Measurements from ENCODE around the gene XPNPEP1. TPM values are rescaled to one million over a fixed set of nuclear protein-coding genes. Genes with fewer than 3 reads are reported as not detected.

The XPNPEP1 gene
- total and polyA plus RNA-seq, 4 donors, result 28.4 to 68.9 (median 43.2) TPM

DNA sequence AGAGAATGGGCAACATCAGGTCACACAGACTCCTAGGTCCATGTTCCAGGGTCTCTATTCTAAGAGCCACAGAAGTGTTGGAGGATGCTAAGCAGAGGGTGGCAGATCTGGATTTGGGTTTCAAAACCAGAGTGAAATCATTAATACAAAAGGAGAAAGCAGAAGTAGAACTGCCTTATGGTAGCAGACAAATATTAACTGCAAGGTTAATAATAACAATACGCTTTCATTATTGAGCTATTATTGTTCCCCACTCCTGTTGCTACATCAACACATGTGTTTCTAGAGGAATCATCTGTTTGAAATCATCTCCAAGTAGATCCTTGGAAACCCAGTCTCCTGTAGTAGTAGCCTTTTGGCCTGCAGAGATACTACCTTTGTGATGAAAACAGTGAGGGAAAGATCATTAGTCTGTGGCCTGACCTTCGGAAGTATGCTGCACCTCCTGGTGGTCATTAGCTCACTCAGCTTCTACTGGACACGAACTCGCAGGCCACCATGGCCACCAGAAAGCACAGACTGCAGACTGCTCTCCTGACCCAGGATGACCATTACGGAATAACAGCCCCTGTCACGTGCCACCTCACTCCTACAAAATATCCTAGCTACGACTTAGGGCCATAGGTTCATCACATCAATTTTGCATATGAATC lies 84.6 kb downstream of the XPNPEP1 start:
- Histone ChIP-seq H3K9me3 (ENCODE audit: control insufficient read depth, low read length) (no peaks in the 10 kb centered on the region), H3K27me3 (ENCODE audit: control insufficient read depth in 1 of 2, insufficient read depth in 2 of 2, low read length in 1 of 2) (no peaks in the 10 kb centered on the region), H3K27ac (ENCODE audit: low read depth in 1 of 2, low read length in 2 of 2) (no peak overlapping the region), H3K36me3 (ENCODE audit: control insufficient read depth in 1 of 2, insufficient read depth in 2 of 2, low read length in 1 of 2) (no peaks in the 10 kb centered on the region), H3K4me1 (ENCODE audit: control insufficient read depth in 1 of 2, insufficient read depth in 2 of 2, low read length in 2 of 2) (no peaks in the 10 kb centered on the region), H3K4me3 (ENCODE audit: low read length in 2 of 2) (no peak overlapping the region)
- ATAC-seq (ENCODE audit: low FRiP score), result no peak
- 90 to 93% methylated on average over 7 of the region's 7 CpGs for WGBS, 2 donors
- intact Hi-C loops (cut with DNase I), result no loop called here
- DNase-seq, result no peak

DNA sequence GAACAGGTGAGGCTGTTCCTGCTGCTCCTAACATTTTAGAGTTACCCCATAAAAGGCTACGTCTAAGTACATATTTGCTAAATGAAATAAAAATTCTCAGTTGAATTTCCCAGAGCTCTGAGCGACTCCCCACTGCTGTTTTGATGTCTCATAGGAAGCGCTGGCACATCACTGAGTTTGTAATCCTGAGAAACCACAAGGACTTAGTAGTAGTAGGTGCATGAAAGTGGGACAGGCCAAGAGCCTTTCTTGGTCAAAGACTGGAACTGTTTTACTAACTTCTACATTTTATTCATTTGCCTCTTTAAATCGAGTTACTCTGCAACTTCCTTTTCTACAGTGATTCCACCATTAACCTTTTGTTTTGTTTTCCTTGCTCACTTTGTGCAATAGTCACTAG lies 85.9 kb downstream of the XPNPEP1 start:
- H3K4me3 ChIP-seq (ENCODE audit: low read length in 2 of 2), result no peak overlapping the region
- no peaks in the 10 kb centered on the region for H3K4me1 ChIP-seq (ENCODE audit: control insufficient read depth in 1 of 2, insufficient read depth in 2 of 2, low read length in 2 of 2)
- no peaks in the 10 kb centered on the region for H3K9me3 ChIP-seq (ENCODE audit: control insufficient read depth, low read length)
- 78 to 81% methylated on average over 4 of the region's 4 CpGs for WGBS, 2 donors
- intact Hi-C loops (cut with DNase I), result no loop called here
- no peaks in the 10 kb centered on the region for H3K36me3 ChIP-seq (ENCODE audit: control insufficient read depth in 1 of 2, insufficient read depth in 2 of 2, low read length in 1 of 2)
- no peaks in the 10 kb centered on the region for H3K27me3 ChIP-seq (ENCODE audit: control insufficient read depth in 1 of 2, insufficient read depth in 2 of 2, low read length in 1 of 2)
- ATAC-seq (ENCODE audit: low FRiP score) (no peak), DNase-seq (no peak)
- no peak overlapping the region for H3K27ac ChIP-seq (ENCODE audit: low read depth in 1 of 2, low read length in 2 of 2)

DNA sequence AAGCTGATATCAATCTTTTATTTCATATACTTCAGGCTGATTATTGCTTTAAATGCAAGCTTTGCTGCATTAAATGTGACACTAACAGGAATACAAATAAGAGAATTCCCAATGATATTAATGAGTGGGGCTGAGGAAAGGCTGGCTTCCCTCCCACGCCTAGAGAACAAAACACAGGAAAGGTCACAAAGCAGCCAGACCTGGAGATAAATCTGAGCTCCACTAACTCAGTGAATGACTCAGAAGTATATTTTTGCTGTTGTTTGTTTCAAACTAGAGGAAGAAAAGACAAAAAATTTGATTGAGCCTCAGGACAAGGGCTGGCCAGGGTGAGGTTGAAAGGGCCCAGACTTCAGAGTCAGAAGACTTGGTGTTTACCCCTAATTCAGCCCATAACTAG lies 88.1 kb downstream of the XPNPEP1 start:
- WGBS, 2 donors, result 33 to 39% methylated on average over 1 of the region's 1 CpG
- no peak for DNase-seq
- intact Hi-C loops (cut with DNase I), result no loop called here
- Histone ChIP-seq H3K4me3 (ENCODE audit: low read length in 2 of 2) (no peak overlapping the region), H3K27ac (ENCODE audit: low read depth in 1 of 2, low read length in 2 of 2) (no peak overlapping the region), H3K36me3 (ENCODE audit: control insufficient read depth in 1 of 2, insufficient read depth in 2 of 2, low read length in 1 of 2) (no peaks in the 10 kb centered on the region), H3K9me3 (ENCODE audit: control insufficient read depth, low read length) (no peaks in the 10 kb centered on the region), H3K27me3 (ENCODE audit: control insufficient read depth in 1 of 2, insufficient read depth in 2 of 2, low read length in 1 of 2) (no peaks in the 10 kb centered on the region), H3K4me1 (ENCODE audit: control insufficient read depth in 1 of 2, insufficient read depth in 2 of 2, low read length in 2 of 2) (no peaks in the 10 kb centered on the region)
- ATAC-seq (ENCODE audit: low FRiP score), result no peak

DNA sequence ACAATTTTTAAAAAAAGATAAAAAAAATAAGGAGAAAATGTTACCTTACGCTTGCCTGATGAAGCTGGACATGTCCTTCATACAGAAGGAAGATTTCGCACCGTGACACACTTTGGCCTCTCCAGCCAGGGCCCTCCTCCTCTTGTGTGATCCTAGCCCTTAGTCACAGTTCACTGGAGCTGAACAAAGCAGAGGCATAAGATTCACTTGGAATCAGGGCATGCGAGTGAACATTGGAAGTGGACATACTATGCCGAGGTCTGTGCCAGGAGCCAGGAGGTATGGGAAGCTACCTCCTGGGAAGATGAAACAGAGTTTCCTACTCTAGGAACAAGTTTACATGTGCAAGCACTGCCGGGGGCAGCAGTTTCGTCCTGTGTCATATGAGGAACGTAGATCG lies 91.5 kb downstream of the XPNPEP1 start:
- WGBS, 2 donors, result 93% methylated on average over 9 of the region's 9 CpGs
- H3K4me3 ChIP-seq (ENCODE audit: low read length in 2 of 2), result no peak overlapping the region
- no peaks in the 10 kb centered on the region for H3K27me3 ChIP-seq (ENCODE audit: control insufficient read depth in 1 of 2, insufficient read depth in 2 of 2, low read length in 1 of 2)
- intact Hi-C loops (cut with DNase I), result no loop called here
- H3K4me1 ChIP-seq (ENCODE audit: control insufficient read depth in 1 of 2, insufficient read depth in 2 of 2, low read length in 2 of 2), result no peaks in the 10 kb centered on the region
- DNase-seq (no peak), ATAC-seq (ENCODE audit: low FRiP score) (no peak)
- no peaks in the 10 kb centered on the region for H3K36me3 ChIP-seq (ENCODE audit: control insufficient read depth in 1 of 2, insufficient read depth in 2 of 2, low read length in 1 of 2)
- H3K27ac ChIP-seq (ENCODE audit: low read depth in 1 of 2, low read length in 2 of 2), result no peak overlapping the region
- H3K9me3 ChIP-seq (ENCODE audit: control insufficient read depth, low read length), result no peaks in the 10 kb centered on the region

DNA sequence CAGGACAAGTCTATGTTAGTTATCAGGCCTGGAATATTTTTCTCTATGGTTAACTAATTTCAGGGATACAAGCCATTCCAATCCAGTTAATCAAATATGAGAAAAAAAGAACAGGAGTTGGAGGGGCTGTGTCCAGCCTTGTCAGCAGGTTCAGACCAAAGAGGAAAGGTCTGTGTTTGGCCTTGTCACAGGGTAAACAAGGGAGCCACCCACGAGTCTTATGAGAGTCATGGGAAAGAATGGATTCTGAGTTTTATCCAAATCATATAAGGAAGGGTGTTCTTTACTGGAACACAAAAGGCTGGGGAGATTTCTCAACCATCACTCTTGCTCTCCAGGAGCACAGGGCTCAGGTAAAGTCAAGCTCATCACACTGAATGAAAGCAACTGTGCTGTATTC lies 99.1 kb downstream of the XPNPEP1 start:
- intact Hi-C loops (cut with DNase I), result no loop called here
- Histone ChIP-seq H3K9me3 (ENCODE audit: control insufficient read depth, low read length) (no peaks in the 10 kb centered on the region), H3K27me3 (ENCODE audit: control insufficient read depth in 1 of 2, insufficient read depth in 2 of 2, low read length in 1 of 2) (no peaks in the 10 kb centered on the region), H3K36me3 (ENCODE audit: control insufficient read depth in 1 of 2, insufficient read depth in 2 of 2, low read length in 1 of 2) (no peaks in the 10 kb centered on the region), H3K27ac (ENCODE audit: low read depth in 1 of 2, low read length in 2 of 2) (no peak overlapping the region), H3K4me3 (ENCODE audit: low read length in 2 of 2) (no peak overlapping the region), H3K4me1 (ENCODE audit: control insufficient read depth in 1 of 2, insufficient read depth in 2 of 2, low read length in 2 of 2) (no peaks in the 10 kb centered on the region)
- ATAC-seq (ENCODE audit: low FRiP score) (no peak), DNase-seq (no peak)
- WGBS, 2 donors, result 29 to 32% methylated on average over 1 of the region's 1 CpG

DNA sequence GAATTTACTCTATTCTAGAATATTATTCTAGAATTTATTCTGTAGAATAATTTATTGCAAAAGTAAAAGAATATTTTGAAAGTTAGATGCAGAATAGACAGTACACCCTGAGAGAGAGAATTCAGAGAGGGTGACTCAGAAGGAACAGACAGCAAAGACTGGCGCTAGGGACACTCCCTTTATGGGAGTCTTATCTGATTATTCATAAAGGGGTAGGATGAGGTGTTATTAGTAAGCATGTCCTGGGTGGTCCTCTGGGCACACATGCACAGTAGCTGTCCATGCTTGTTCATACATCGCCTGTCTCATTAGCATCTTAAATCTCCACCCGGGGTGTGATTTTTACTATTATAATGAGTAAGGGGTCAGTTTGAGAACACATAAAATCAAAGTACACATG lies 100.1 kb downstream of the XPNPEP1 start:
- 86 to 87% methylated on average over 3 of the region's 3 CpGs for WGBS, 2 donors
- DNase-seq, result no peak
- H3K4me1 ChIP-seq (ENCODE audit: control insufficient read depth in 1 of 2, insufficient read depth in 2 of 2, low read length in 2 of 2), result no peaks in the 10 kb centered on the region
- intact Hi-C loops (cut with DNase I), result no loop called here
- H3K27ac ChIP-seq (ENCODE audit: low read depth in 1 of 2, low read length in 2 of 2), result no peak overlapping the region
- no peak overlapping the region for H3K4me3 ChIP-seq (ENCODE audit: low read length in 2 of 2)
- no peaks in the 10 kb centered on the region for H3K9me3 ChIP-seq (ENCODE audit: control insufficient read depth, low read length)
- ATAC-seq (ENCODE audit: low FRiP score), result no peak
- H3K27me3 ChIP-seq (ENCODE audit: control insufficient read depth in 1 of 2, insufficient read depth in 2 of 2, low read length in 1 of 2), result no peaks in the 10 kb centered on the region
- H3K36me3 ChIP-seq (ENCODE audit: control insufficient read depth in 1 of 2, insufficient read depth in 2 of 2, low read length in 1 of 2), result no peaks in the 10 kb centered on the region

DNA sequence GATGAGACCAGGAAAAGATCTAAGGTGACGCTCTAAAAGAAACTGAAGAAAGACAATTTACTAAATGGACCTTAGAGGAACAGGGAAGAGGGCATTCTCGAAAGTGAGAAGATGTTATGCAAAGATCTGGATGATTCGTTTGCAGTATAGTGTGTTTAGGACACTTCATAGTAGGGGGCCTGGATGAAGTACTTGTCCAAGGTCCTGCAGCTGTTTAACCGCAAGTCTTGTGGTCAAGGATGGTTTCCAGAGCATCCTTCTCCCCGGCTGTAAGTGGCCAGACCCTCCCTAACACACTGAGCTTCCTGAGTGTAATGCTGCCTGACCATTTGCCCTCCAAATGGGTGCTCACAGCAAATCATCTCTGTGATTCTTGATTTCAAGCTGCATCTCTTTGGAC lies 101.6 kb downstream of the XPNPEP1 start:
- H3K9me3 ChIP-seq (ENCODE audit: control insufficient read depth, low read length), result no peaks in the 10 kb centered on the region
- H3K4me3 ChIP-seq (ENCODE audit: low read length in 2 of 2), result no peak overlapping the region
- ATAC-seq (ENCODE audit: low FRiP score) (no peak), DNase-seq (no peak)
- WGBS, 2 donors, result 56 to 63% methylated on average over 5 of the region's 5 CpGs
- no peak overlapping the region for H3K27ac ChIP-seq (ENCODE audit: low read depth in 1 of 2, low read length in 2 of 2)
- H3K4me1 ChIP-seq (ENCODE audit: control insufficient read depth in 1 of 2, insufficient read depth in 2 of 2, low read length in 2 of 2), result no peaks in the 10 kb centered on the region
- no peaks in the 10 kb centered on the region for H3K27me3 ChIP-seq (ENCODE audit: control insufficient read depth in 1 of 2, insufficient read depth in 2 of 2, low read length in 1 of 2)
- intact Hi-C loops (cut with DNase I), result no loop called here
- H3K36me3 ChIP-seq (ENCODE audit: control insufficient read depth in 1 of 2, insufficient read depth in 2 of 2, low read length in 1 of 2), result no peaks in the 10 kb centered on the region

DNA sequence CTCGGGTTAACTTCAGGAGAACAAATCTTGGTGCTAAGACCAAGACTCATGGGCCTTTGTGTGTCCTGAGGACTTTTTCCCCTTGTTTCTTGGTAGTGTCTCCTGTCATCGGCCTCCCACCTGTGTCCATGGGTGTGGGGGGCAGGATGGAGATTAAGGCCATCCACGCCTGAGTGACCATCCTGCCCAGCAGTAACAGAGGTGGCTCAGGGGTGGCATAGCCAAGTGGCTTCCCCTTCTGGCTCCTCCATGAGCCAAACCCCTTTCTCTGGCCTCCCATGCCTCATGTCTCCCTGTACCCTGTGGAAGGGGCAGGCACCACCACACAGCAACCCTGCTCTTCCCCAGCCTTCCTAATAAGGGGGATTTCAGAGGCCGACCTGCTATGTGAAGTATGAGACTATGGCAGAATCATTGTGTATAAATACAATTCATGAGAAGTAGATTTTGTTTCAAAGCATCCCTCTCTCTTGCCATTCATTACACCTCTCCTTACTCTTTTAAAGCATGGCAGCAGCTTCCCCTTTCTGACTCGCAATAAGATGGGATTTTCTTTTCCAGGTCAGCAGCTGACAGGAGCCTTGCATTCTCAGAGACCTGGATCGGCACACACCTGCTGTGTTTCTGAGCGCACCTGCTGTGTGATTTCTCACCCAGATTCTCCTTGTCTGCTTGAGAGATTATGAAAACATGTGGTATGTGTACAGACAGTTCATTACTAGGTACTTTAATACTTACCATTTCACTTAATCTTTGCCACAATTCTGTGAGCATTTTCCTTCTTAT lies 102.5 kb downstream of the XPNPEP1 start:
- intact Hi-C loops (cut with DNase I), result no loop called here
- Histone ChIP-seq H3K36me3 (ENCODE audit: control insufficient read depth in 1 of 2, insufficient read depth in 2 of 2, low read length in 1 of 2) (no peaks in the 10 kb centered on the region), H3K4me3 (ENCODE audit: low read length in 2 of 2) (no peak overlapping the region), H3K4me1 (ENCODE audit: control insufficient read depth in 1 of 2, insufficient read depth in 2 of 2, low read length in 2 of 2) (no peaks in the 10 kb centered on the region), H3K9me3 (ENCODE audit: control insufficient read depth, low read length) (no peaks in the 10 kb centered on the region), H3K27me3 (ENCODE audit: control insufficient read depth in 1 of 2, insufficient read depth in 2 of 2, low read length in 1 of 2) (no peaks in the 10 kb centered on the region), H3K27ac (ENCODE audit: low read depth in 1 of 2, low read length in 2 of 2) (no peak overlapping the region)
- 68 to 70% methylated on average over 7 of the region's 7 CpGs for WGBS, 2 donors
- no peak for DNase-seq
- ATAC-seq (ENCODE audit: low FRiP score), result no peak

DNA sequence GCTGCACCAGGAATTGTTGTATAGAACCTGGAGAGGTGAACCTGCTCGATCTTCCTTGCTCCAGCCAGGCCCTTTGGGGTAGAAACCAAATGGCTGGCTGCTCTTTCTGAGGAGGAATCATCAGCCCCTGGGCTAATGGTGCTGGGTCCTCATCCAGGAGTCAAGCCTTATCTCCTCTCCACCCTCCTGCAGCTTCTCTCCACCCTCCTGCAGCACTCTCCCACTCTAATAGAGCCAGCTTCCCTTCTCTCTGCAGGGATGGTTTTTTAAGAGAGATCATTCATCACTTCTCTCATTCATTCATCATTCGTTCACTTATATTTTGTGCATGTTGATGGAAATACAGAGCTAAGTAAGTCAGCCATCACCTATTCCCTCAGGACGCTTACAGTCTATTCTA lies 103.5 kb downstream of the XPNPEP1 start:
- intact Hi-C loops (cut with DNase I), result no loop called here
- 74 to 79% methylated on average over 3 of the region's 3 CpGs for WGBS, 2 donors
- H3K36me3 ChIP-seq (ENCODE audit: control insufficient read depth in 1 of 2, insufficient read depth in 2 of 2, low read length in 1 of 2), result no peaks in the 10 kb centered on the region
- no peaks in the 10 kb centered on the region for H3K9me3 ChIP-seq (ENCODE audit: control insufficient read depth, low read length)
- H3K4me1 ChIP-seq (ENCODE audit: control insufficient read depth in 1 of 2, insufficient read depth in 2 of 2, low read length in 2 of 2), result no peaks in the 10 kb centered on the region
- no peak overlapping the region for H3K4me3 ChIP-seq (ENCODE audit: low read length in 2 of 2)
- DNase-seq (no peak), ATAC-seq (ENCODE audit: low FRiP score) (no peak)
- H3K27ac ChIP-seq (ENCODE audit: low read depth in 1 of 2, low read length in 2 of 2), result no peak overlapping the region
- no peaks in the 10 kb centered on the region for H3K27me3 ChIP-seq (ENCODE audit: control insufficient read depth in 1 of 2, insufficient read depth in 2 of 2, low read length in 1 of 2)
